GM19455 (cell line): ENCODE data around the gene TMEM219.

Experiments
- ATAC-seq: cut with Tn5 transposase; IDR thresholded peaks from one replicate; pipeline ENCODE4 v1.9.1; 2021; ENCODE audit not compliant: unreplicated experiment

TMEM219 gene

DNA sequence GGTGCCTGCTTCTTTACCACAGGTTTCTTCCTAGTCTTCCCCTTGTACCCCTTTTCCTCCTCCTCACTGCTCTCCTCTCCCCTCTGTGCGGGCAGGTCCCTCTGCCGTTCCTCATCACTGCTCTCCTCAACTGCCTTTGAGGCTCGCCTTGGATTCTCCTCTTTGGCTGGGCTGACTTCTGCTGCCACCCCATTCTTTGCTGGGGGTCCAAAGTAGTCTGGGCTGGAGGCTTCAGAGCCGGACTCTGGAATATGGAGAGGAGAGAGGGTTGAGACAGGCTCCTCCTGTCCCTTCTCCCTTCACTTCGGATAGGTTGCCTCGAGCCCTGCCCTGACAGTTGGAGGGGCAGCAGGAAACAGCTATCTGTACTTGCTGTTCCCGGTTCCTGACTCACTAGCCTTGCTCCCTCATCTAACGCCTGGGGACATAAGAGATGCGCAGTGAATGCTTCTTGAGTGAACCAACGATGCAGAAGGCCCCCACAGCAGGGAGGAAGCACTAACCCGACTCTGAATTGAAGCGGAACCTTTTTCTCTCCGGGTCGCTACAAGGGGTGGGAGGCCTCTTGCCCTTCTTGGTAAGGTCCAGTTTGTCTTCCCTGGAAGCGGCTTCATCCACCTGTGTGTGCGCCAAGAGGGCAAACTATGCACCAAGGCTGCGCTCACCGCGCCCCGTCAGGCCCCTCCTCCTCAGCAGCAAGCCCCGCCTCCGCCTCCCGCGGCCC lies 32.9 kb downstream of the TMEM219 start:
- peak; percentile 42 for ATAC-seq

DNA sequence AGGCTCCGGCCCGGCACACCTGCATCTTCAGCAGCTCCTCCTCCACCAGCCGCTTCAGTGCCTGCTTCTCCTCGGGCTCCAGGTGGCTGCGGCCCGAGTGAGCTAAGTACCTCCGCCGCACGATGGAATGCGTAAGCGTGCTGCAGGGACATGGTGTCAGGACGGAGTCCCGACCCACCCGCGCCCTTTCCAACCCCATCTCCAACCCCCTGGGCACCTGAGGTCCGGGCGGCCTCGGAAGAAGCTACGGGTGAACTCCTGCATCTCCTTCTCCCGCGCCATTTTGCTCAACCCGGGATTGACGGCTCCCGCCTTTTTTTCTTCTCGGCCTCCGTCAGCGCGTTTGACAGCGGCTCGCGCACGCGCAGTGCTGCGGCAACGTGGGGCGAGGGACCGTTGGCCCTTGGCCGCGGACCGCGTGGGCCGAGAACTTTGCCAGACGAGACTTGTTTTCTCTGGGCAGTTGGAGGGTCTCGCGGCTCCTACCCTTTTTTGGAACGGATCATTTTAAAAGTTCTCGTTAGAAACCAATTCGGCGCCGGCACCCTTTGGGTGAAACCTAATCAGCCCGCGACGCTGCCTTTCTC lies 33.5 kb downstream of the TMEM219 start, which contains the start of gene HIRIP3:
TSS of gene HIRIP3 (minus strand) at position 294 of the 587 bp plus-strand sequence. CDS start at position 282, 12 bp downstream.
- ATAC-seq = peak; percentile 49

- peak; percentile 90 for ATAC-seq
Observed at GRCh38 chr16:29995911-29996765, 34.3 kb downstream of the TMEM219 start, which contains the start of gene INO80E. TSS of gene INO80E (plus strand) at chr16:29996241. CDS start at chr16:29996311, 70 bp downstream.

GRCh38 chr16:29996766-29997250 lies 34.9 kb downstream of the TMEM219 start:
- no peak for ATAC-seq

GRCh38 chr16:29999605-30000004 lies 37.7 kb downstream of the TMEM219 start:
- no peak for ATAC-seq

DNA sequence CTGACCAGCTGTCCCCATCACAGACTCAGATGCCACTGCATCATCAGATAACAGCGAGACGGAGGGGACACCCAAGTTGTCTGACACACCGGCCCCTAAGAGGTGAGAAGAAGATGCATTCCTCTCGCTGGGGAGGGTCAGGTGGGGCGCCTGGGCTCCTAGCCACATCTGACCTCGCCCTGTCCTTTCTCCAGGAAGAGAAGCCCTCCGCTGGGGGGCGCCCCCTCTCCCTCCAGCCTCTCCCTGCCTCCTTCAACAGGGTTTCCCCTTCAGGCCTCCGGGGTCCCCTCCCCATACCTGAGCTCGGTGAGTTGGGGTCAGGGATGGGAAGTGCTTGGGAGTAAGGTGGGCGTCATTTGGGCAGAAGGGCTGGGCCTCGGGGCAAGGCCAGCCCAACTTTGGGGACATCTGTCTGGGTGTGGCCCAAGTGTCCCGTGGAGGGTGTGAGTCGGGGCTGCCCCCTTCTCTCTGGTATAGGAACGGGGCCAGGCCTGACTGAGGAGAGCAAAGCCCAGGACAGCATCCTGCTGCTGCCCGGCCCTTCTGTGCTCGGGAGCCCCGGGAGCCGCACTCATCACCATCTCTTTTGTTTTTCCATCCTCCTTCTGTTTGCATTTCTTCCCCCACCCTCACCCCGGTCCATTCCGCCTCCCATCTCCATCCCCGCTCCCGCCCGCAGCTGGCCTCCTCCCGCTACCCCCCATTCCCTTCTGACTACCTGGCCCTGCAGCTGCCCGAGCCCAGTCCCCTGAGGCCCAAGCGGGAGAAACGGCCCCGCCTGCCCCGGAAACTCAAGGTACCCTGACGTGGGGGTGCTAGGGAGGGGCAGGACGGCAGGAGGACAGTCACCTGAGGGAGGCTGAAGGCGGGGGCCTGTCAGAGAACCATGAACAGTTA lies 39.1 kb downstream of the TMEM219 start:
- ATAC-seq = no peak

DNA sequence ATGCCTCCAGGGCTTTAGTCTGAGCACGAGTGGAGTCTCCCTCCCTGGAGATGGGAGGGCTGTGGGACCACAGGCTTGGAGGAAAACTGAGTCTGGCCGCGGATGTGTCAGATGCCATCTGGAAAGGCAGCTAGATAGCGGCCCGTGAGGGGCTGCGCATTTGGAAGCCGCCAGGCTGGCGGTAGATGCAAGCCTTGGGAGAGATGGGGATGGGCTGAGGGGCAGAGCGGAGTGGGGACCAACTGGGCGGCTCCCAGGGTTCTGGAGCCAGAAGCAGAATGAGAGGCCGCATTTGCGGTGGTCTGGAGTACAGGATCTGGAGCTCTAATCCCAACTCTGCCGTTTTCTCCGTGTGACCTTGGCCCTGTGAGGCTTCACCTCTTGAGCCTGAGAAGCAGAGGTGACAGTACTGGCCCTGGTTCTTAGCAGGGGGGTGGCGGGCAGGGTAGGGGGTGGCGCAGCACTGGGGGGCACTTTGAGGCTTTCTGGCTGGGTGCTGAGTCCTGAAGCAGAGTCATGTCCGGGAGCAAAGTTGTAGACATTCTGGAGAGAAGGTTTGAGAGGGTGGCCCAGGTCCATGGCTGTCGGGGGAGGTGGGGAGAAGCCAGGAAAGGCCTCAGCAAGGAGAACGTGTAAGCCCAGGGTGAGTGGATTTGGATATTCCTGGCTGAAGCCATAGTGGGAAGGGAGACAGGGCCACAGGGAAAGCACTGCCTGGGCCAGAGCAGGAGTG lies 40.9 kb downstream of the TMEM219 start:
- no peak for ATAC-seq

GRCh38 chr16:30003670-30004423 lies 42.0 kb downstream of the TMEM219 start:
- no peak for ATAC-seq

- no peak for ATAC-seq
Observed at GRCh38 chr16:30004424-30004776, 42.5 kb downstream of the TMEM219 start.

DNA sequence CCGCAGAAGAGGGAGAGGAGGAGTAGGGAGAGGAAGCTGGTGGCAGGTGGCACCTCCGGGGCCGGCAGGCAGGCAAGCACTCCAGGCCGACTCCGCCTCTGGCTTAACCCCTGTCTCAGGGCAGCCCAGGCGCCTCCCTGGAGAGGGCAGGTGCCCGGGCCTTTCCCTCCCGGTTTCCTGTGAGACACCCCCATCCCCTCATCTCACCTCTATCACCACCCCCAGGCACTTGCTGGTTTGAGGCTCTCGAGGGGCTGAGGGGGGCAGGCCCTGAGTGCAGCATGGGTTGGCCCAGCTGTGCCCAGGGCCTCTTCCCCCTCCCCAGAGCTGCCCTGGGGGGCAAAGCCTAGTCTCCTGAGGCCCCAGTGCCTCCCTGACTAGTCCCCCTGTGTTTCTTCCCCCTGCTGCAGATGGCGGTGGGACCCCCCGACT lies 42.9 kb downstream of the TMEM219 start:
- ATAC-seq = no peak

GRCh38 chr16:30005341-30006094 lies 43.6 kb downstream of the TMEM219 start:
- no peak for ATAC-seq

DNA sequence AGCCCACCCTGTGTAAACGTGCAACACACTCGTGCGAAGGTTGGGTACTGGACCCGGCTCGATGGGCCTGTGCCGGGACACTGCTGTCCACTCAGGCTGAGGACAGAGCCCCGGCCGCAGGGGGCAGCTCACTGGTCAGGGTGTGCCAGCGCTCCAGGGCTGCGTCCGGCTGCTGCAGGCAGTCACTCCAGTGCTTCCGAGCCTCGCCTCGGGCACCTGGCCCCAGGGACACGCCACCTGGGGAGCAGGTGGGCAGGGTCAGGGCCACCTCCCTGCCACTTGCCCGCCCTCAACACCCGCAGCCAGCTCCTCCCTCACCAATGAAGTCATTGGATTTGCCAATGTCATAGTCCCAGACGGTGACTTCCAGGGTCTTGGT lies 44.2 kb downstream of the TMEM219 start:
- no peak for ATAC-seq

- ATAC-seq = no peak
Observed at GRCh38 chr16:30006659-30007377, 44.9 kb downstream of the TMEM219 start.

DNA sequence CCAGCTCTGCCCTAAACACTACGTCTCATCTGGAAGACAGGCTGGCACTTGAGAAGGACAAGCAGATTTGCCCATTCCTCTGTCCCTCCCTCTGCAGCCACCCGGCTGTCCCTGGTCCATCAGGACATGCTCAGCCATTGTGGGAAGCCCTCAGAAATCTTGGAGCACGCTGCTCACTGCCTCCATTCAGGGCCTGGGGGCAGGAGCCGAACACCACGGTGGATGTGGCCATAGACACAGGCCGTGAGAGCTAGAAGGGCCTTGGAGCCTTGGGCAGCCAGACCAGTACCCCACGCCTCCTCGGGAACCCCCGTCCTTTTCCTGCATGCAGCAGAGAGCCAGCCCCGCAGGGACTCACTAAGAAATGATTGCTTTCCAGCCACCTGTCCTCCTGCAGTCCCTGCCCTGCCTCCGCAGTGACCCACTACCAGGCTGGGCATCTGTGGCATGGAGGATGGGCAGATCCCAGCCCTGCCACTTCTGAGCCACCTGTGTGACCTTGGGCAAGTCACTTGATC lies 45.6 kb downstream of the TMEM219 start:
- ATAC-seq = no peak

GRCh38 chr16:30009085-30009862 lies 47.4 kb downstream of the TMEM219 start:
- no peak for ATAC-seq

GRCh38 chr16:30009990-30010843 lies 48.3 kb downstream of the TMEM219 start:
- no peak for ATAC-seq
